ENCODE data around the gene IGF1R. TPM values are rescaled to one million over a fixed set of nuclear protein-coding genes. Genes with fewer than 3 reads are reported as not detected.

The IGF1R gene
- total and polyA plus RNA-seq, 2 of the 8 experiments (the other 6 are each of a cell fraction or from before 2014, with no cell fraction given): 32.9 to 109 TPM

- TF ChIP-seq SIN3A (conservative IDR thresholded peaks at IDR 0.05 in 1 of 2, IDR thresholded peaks at IDR 0.05 in 1 of 2; ENCODE audit: low read depth in 1 of 2, low read length in 2 of 2) (no peak), RNF2 (IDR thresholded peaks at IDR 0.05; ENCODE audit: borderline replicate concordance, low read depth, low read length, missing control alignments, poor library complexity, severe bottlenecking) (no peak), CTCF (IDR thresholded peaks at IDR 0.05; ENCODE audit: control extremely low read depth in 1 of 3, insufficient read depth in 1 of 3, low read depth in 1 of 3, low read length in 3 of 3) (no peak), GABPA (IDR thresholded peaks at IDR 0.05; ENCODE audit: borderline replicate concordance, insufficient read depth, low read length) (no peak)
These were observed 294.7 kb downstream of the IGF1R start (continued) for GRCh38 chr15:98943051-98943508.
